Gastrocnemius medialis (tissue), 4 donors: ENCODE results near the gene INSYN2B.

Experiments
- CTCF ChIP-seq, 5 experiments: fragments of 450-650 bp in 3 of 5; fragments of 200-600 bp in 2 of 5; sonication (generic) in 2 of 5; IDR thresholded peaks in 4 of 5; conservative IDR thresholded peaks in 1 of 5; 1 replicate in 4 of 5; 2 replicates in 1 of 5; pipeline ENCODE4 v1.5.1; 2016 to 2019; ENCODE audit warnings: antibody characterized with exemption in 5 of 5, mild to moderate bottlenecking in 3 of 5, moderate library complexity in 3 of 5
- POLR2A ChIP-seq, 2 donors: fragments of 450-650 bp; IDR thresholded peaks; one replicate each; pipeline ENCODE4 v1.6.1; 2017; ENCODE audit warnings: antibody characterized with exemption in 2 of 2, mild to moderate bottlenecking in 2 of 2, moderate library complexity in 2 of 2

GRCh38 chr5:169895926-169896325, 84.4 kb downstream of the INSYN2B start:
- TF ChIP-seq CTCF (IDR thresholded peaks at IDR 0.05 in 4 of 5, conservative IDR thresholded peaks at IDR 0.05 in 1 of 5) (no peak), POLR2A (IDR thresholded peaks at IDR 0.05) (no peak)
